Measurements from ENCODE around the gene PXDN.

PXDN gene

GRCh38 chr2:1696472-1696871 lies 47.8 kb downstream of the PXDN start:
- TF ChIP-seq, protein P1, sequence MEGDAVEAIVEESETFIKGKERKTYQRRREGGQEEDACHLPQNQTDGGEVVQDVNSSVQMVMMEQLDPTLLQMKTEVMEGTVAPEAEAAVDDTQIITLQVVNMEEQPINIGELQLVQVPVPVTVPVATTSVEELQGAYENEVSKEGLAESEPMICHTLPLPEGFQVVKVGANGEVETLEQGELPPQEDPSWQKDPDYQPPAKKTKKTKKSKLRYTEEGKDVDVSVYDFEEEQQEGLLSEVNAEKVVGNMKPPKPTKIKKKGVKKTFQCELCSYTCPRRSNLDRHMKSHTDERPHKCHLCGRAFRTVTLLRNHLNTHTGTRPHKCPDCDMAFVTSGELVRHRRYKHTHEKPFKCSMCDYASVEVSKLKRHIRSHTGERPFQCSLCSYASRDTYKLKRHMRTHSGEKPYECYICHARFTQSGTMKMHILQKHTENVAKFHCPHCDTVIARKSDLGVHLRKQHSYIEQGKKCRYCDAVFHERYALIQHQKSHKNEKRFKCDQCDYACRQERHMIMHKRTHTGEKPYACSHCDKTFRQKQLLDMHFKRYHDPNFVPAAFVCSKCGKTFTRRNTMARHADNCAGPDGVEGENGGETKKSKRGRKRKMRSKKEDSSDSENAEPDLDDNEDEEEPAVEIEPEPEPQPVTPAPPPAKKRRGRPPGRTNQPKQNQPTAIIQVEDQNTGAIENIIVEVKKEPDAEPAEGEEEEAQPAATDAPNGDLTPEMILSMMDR (conservative IDR thresholded peaks at IDR 0.05), result no peak
- no peak overlapping the region for H3K27ac ChIP-seq

- TF ChIP-seq, protein P1 (conservative IDR thresholded peaks at IDR 0.05), result no peak
- H3K27ac ChIP-seq, result no peak overlapping the region
Measured at GRCh38 chr2:1694371-1695271, 49.7 kb downstream of the PXDN start.

DNA sequence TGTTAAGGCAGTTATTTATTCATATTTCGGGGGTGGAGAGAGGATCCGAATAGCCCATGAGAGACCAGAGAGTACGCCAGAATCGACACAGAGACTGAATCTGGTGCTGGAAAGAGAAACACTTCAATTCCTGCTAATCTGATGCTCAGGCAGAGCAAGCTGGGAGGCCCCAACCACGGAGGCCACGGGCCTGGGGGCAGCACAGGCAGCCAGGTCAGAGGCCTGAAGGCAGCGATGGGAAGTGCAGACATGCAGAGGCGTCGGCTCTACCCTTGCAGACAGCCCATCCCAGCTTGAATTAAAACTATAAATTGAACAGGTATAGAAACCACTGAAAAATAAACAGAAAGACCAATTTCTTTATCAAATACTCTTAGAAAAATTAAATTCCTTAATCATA lies 50.6 kb downstream of the PXDN start:
- TF ChIP-seq, protein P1 (conservative IDR thresholded peaks at IDR 0.05), result no peak
- H3K27ac ChIP-seq, result no peak overlapping the region

DNA sequence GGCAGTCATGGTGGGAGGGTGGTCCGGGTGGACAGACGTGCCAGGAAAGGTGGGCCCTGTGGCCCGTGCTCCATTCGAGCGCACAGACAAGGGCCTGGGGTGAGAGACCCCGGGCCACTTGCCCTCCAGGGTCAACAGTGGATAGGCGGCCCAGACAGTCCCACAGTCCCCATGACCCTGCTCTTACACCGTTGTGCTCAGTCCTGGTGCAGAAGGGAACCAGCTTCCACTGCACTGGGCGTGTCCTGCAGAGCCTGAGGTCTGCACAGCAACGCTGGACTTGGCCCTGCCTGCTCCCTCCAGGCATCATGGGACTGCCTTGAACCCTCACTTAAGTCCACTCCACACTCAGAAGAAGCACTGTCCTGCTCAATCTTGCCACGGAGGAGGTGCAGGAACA lies 52.0 kb downstream of the PXDN start:
- TF ChIP-seq, protein P1 (conservative IDR thresholded peaks at IDR 0.05), result no peak
- no peak overlapping the region for H3K27ac ChIP-seq

GRCh38 chr2:1691366-1691765 lies 52.9 kb downstream of the PXDN start:
- H3K27ac ChIP-seq, result no peak overlapping the region
- TF ChIP-seq, protein P1 (conservative IDR thresholded peaks at IDR 0.05), result no peak

DNA sequence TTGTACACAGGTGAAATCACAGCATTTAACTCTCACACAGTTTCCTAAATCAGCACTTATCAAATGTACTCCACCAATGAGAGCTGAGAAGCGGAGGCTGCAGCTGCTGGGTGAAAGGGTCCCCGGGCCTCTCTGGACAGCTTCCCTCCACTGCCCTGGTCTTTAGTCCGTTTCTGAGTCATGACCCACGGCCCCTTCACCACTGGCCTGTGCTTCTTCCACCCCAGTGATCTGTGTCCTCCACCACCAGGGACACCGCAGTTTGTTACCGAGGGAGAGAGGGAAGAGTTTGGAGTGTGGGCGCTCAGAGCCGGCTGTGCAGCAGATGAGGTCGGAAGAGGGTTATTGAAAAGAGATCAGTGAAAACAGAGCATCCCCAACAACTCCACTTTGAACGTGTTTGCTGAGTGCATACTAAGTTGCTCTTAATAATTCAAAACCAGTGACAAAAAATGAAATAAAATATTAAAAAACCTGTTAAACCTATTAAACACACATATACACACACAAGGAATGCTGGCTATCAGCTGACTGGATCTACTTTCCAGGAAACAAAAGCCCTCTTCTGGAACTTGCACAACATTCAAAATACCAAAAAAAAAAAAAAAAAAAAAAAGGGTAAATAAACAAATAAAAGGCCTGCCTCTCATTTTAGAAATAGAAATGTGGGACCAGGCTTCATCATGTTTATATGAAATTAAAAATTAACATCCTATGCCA lies 54.1 kb downstream of the PXDN start:
- peak overlapping the region; percentile 96 for H3K27ac ChIP-seq
- TF ChIP-seq, protein P1 (conservative IDR thresholded peaks at IDR 0.05), result no peak

- H3K27ac ChIP-seq, result peak overlapping the region; percentile 96
- TF ChIP-seq, protein P1 (conservative IDR thresholded peaks at IDR 0.05), result no peak
Measured at GRCh38 chr2:1688859-1689258, 55.5 kb downstream of the PXDN start.

Data from VCaP (cell line).